Measurements from ENCODE around the gene ELL2.

- TF ChIP-seq CTCF (IDR thresholded peaks at IDR 0.05; ENCODE audit: insufficient read depth, low read depth, low read length) (no peak), EZH2 (IDR thresholded peaks at IDR 0.05; ENCODE audit: insufficient read depth, low read length) (no peak)
Measured at GRCh38 chr5:95924720-95925377, 36.8 kb downstream of the ELL2 start.

Measured in astrocyte (in vitro differentiated cells and primary cell).